K562 (cell line): ENCODE results near the gene ARHGAP42. TPM values are rescaled to one million over a fixed set of nuclear protein-coding genes. Genes with fewer than 3 reads are reported as not detected.
A peak's percentile ranks its signal among the peaks of the same experiment; 100 is the strongest.

Experiments
- ARID1B ChIP-seq: fragments of 450-650 bp; IDR thresholded peaks from 2 replicates; pipeline ENCODE4 v1.6.1; 2016; ENCODE audit warnings: antibody characterized with exemption, mild to moderate bottlenecking, inconsistent platforms
- CREB1 ChIP-seq, 2 experiments: sonication (generic) in 1 of 2; formaldehyde crosslinking in 1 of 2; IDR thresholded peaks; 2 replicates each; pipeline versions ENCODE4 v1.6.1 to v1.8.0; 2012 to 2022; ENCODE audit warnings: inconsistent platforms in 1 of 2, mild to moderate bottlenecking in 1 of 2, missing genetic modification reagents in 1 of 2, moderate library complexity in 1 of 2
- CREM ChIP-seq: IDR thresholded peaks from 2 replicates; pipeline ENCODE4 v1.6.1; 2014; ENCODE audit warnings: antibody characterized with exemption, low read depth
- CXXC5 ChIP-seq: fragments of 250-450 bp; sonication (Bioruptor Pico); IDR thresholded peaks from 2 replicates; pipeline ENCODE4 v1.8.0; 2022; ENCODE audit warnings: inconsistent platforms, mild to moderate bottlenecking, moderate library complexity
- HDAC3 ChIP-seq: fragments of 450-650 bp; IDR thresholded peaks from 2 replicates; pipeline ENCODE4 v1.6.1; 2018; ENCODE audit warnings: borderline replicate concordance, mild to moderate bottlenecking, moderate library complexity; ENCODE audit not compliant: partially characterized antibody
- HMG20B ChIP-seq: fragments of 250-450 bp; sonication (Bioruptor Pico); IDR thresholded peaks from 2 replicates; pipeline ENCODE4 v1.5.0; 2021; ENCODE audit warnings: mild to moderate bottlenecking
- IFI16 ChIP-seq: fragments of 250-450 bp; sonication (Bioruptor Pico); IDR thresholded peaks from 2 replicates; pipeline ENCODE4 v2.1.2; 2022; ENCODE audit warnings: mild to moderate bottlenecking, inconsistent platforms
- KAT2B ChIP-seq: IDR thresholded peaks from one replicate; pipeline ENCODE4 v1.6.1; 2012; ENCODE audit warnings: low read depth, mild to moderate bottlenecking, control low read depth, inconsistent platforms, low read length, moderate library complexity
- KAT8 ChIP-seq: fragments of 450-650 bp; IDR thresholded peaks from 2 replicates; pipeline ENCODE4 v1.6.1; 2016; ENCODE audit warnings: low read depth, mild to moderate bottlenecking
- MYC ChIP-seq, 2 experiments: fragments of 250-450 bp in 1 of 2; sonication (Bioruptor Pico) in 1 of 2; IDR thresholded peaks; 2 replicates each; pipeline versions ENCODE4 v1.5.1 to v1.6.1; 2012 to 2021; ENCODE audit warnings: low read depth in 2 of 2, borderline replicate concordance in 1 of 2, improper control_type of control experiment in 1 of 2, low read length in 1 of 2, mild to moderate bottlenecking in 1 of 2, moderate library complexity in 1 of 2
- NR4A1 ChIP-seq, 2 experiments: fragments of 250-450 bp in 1 of 2; fragments of 450-650 bp in 1 of 2; sonication (Bioruptor Pico) in 1 of 2; IDR thresholded peaks; 2 replicates each; pipeline versions ENCODE4 v1.4.0 to v1.6.1; 2016 to 2020; ENCODE audit warnings: mild to moderate bottlenecking in 2 of 2, missing compliant biosample characterization in 1 of 2, missing genetic modification characterization in 1 of 2, moderate library complexity in 1 of 2
- PYGO2 ChIP-seq: fragments of 450-650 bp; IDR thresholded peaks from 2 replicates; pipeline ENCODE4 v1.6.1; 2016; ENCODE audit warnings: mild to moderate bottlenecking, missing genetic modification characterization, moderate library complexity, missing compliant biosample characterization
- RFX1 ChIP-seq: fragments of 450-650 bp; IDR thresholded peaks from 2 replicates; pipeline ENCODE4 v1.6.1; 2016; ENCODE audit warnings: mild to moderate bottlenecking, moderate library complexity
- RFX7 ChIP-seq: fragments of 250-450 bp; sonication (Bioruptor Pico); IDR thresholded peaks from 2 replicates; pipeline ENCODE4 v1.5.1; 2021; ENCODE audit warnings: mild to moderate bottlenecking
- SMAD3 ChIP-seq: fragments of 450-650 bp; formaldehyde crosslinking; conservative IDR thresholded peaks from 2 replicates; pipeline ENCODE4 v1.4.0; 2020; ENCODE audit warnings: mild to moderate bottlenecking
- SMARCC2 ChIP-seq: fragments of 450-650 bp; IDR thresholded peaks from 2 replicates; pipeline ENCODE4 v1.6.1; 2017; ENCODE audit warnings: antibody characterized with exemption, moderate library complexity, mild to moderate bottlenecking, low read depth
- SP2 ChIP-seq: IDR thresholded peaks from 2 replicates; pipeline ENCODE4 v1.6.1; 2011; ENCODE audit warnings: mild to moderate bottlenecking, low read depth, low read length, moderate library complexity; ENCODE audit not compliant: poor library complexity, severe bottlenecking; ENCODE audit errors: extremely low read depth
- SRSF1 ChIP-seq: fragments of 200-400 bp; formaldehyde crosslinking; IDR thresholded peaks from 2 replicates; pipeline ENCODE4 v1.6.1; 2017; ENCODE audit warnings: mild to moderate bottlenecking, low read depth, low read length, moderate library complexity
- SRSF9 ChIP-seq: fragments of 200-400 bp; formaldehyde crosslinking; IDR thresholded peaks from 2 replicates; pipeline ENCODE4 v1.6.1; 2017; ENCODE audit warnings: low read depth, low read length, borderline replicate concordance
- STAT5A ChIP-seq: IDR thresholded peaks from 2 replicates; pipeline ENCODE4 v1.6.1; 2012; ENCODE audit warnings: low read length, inconsistent platforms, borderline replicate concordance
- ZNF561 ChIP-seq: fragments of 450-650 bp; formaldehyde crosslinking; conservative IDR thresholded peaks from 2 replicates; pipeline ENCODE4 v1.4.0; 2020; ENCODE audit warnings: mild to moderate bottlenecking, moderate library complexity
- ZNF780A ChIP-seq: fragments of 250-450 bp; sonication (Bioruptor Pico); IDR thresholded peaks from 2 replicates; pipeline ENCODE4 v1.5.0; 2021; ENCODE audit warnings: mild to moderate bottlenecking
- ZSCAN32 ChIP-seq: fragments of 450-650 bp; formaldehyde crosslinking; IDR thresholded peaks from 2 replicates; pipeline ENCODE4 v1.4.0; 2020; ENCODE audit warnings: mild to moderate bottlenecking, moderate library complexity
- polyA plus RNA-seq, 8 experiments: library from polyadenylated mRNA; depleted of rRNA in 4 of 8; stranded (reverse) in 5 of 8; unstranded in 3 of 8; fragments of >200 nt; fragmentation: Nextera tagmentation in 2 of 8; fragmentation: Illumina TruSeq in 1 of 8; extraction: Ambion mirVana in 2 of 8; extraction: Trizol in 1 of 8; gene quantifications; 2 replicates each; pipeline versions ENCODE4 v1.2.1 to v1.2.3, GENCODE V29; 2011 to 2014; ENCODE audit warnings: inconsistent platforms in 1 of 8, missing spikeins in 1 of 8
- total RNA-seq, 7 experiments: library from RNA; depleted of rRNA in 6 of 7; stranded (reverse); fragments of >200 nt in 6 of 7; fragmentation: Illumina TruSeq in 2 of 7; extraction: Trizol in 2 of 7; gene quantifications; 2 replicates each; pipeline versions ENCODE4 v1.2.1 to v1.2.3, GENCODE V29; 2011 to 2021; ENCODE audit warnings: low replicate concordance in 1 of 7
- TF ChIP-seq, protein P1 (sequence below): fragments of 450-650 bp; IDR thresholded peaks from 2 replicates; pipeline ENCODE4 v1.6.1; 2017; ENCODE audit warnings: mild to moderate bottlenecking, moderate library complexity
- TF ChIP-seq, protein P2 (sequence below): fragments of 450-650 bp; IDR thresholded peaks from 2 replicates; pipeline ENCODE4 v1.6.1; 2016; ENCODE audit warnings: antibody characterized with exemption
- TF ChIP-seq, protein P3 (sequence below): fragments of 250-450 bp; sonication (Bioruptor Pico); IDR thresholded peaks from 2 replicates; pipeline ENCODE4 v1.8.0; 2021; ENCODE audit warnings: mild to moderate bottlenecking, moderate library complexity

The ARHGAP42 gene
- total and polyA plus RNA-seq, 9 of the 15 experiments (the other 6 are each of a cell fraction or from before 2014, with no cell fraction given) = 0.95 to 6.1 (median 2.4) TPM

- TF ChIP-seq, protein P1, sequence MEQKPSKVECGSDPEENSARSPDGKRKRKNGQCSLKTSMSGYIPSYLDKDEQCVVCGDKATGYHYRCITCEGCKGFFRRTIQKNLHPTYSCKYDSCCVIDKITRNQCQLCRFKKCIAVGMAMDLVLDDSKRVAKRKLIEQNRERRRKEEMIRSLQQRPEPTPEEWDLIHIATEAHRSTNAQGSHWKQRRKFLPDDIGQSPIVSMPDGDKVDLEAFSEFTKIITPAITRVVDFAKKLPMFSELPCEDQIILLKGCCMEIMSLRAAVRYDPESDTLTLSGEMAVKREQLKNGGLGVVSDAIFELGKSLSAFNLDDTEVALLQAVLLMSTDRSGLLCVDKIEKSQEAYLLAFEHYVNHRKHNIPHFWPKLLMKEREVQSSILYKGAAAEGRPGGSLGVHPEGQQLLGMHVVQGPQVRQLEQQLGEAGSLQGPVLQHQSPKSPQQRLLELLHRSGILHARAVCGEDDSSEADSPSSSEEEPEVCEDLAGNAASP = no peak
- TF ChIP-seq ZNF561 (CRISPR knock-in tag) (no peak), HMG20B (no peak), ZNF780A (CRISPR knock-in tag) (no peak), MYC (IDR thresholded peaks at IDR 0.05; ENCODE audit: low read depth, low read length) (no peak), MYC (CRISPR knock-in tag; IDR thresholded peaks at IDR 0.05; ENCODE audit: borderline replicate concordance, low read depth) (no peak), ARID1B (peak; percentile 92), SMARCC2 (peak; percentile 65; the same call in 1 of the 2 replicates), HDAC3 (no peak), RFX7 (CRISPR knock-in tag) (no peak), CREB1 (IDR thresholded peaks at IDR 0.05) (peak; percentile 51), CREB1 (CRISPR knock-in tag; IDR thresholded peaks at IDR 0.05) (no peak), CREM (peak; percentile 42; the same call in 1 of the 2 replicates), RFX1 (peak; percentile 33; the same call in 1 of the 2 replicates), SRSF9 (no peak), PYGO2 (tag) (no peak), KAT8 (no peak), IFI16 (CRISPR knock-in tag) (no peak), SRSF1 (no peak), STAT5A (peak; percentile 78), CXXC5 (CRISPR knock-in tag) (peak; percentile 47), SP2 (no peak), SMAD3 (CRISPR knock-in tag) (0 out of 2 replicates have a peak, but pooled peaks have one; percentile 20), KAT2B (no peak), ZSCAN32 (CRISPR knock-in tag) (no peak), NR4A1 (CRISPR knock-in tag; IDR thresholded peaks at IDR 0.05) (no peak), NR4A1 (tag; IDR thresholded peaks at IDR 0.05) (no peak)
- TF ChIP-seq, protein P2, sequence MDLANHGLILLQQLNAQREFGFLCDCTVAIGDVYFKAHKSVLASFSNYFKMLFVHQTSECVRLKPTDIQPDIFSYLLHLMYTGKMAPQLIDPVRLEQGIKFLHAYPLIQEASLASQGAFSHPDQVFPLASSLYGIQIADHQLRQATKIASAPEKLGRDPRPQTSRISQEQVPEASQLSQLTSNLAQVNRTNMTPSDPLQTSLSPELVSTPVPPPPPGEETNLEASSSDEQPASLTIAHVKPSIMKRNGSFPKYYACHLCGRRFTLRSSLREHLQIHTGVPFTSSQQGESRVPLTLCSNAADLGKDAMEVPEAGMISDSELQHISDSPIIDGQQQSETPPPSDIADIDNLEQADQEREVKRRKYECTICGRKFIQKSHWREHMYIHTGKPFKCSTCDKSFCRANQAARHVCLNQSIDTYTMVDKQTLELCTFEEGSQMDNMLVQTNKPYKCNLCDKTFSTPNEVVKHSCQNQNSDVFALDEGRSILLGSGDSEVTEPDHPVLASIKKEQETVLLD = no peak
- TF ChIP-seq, protein P3, sequence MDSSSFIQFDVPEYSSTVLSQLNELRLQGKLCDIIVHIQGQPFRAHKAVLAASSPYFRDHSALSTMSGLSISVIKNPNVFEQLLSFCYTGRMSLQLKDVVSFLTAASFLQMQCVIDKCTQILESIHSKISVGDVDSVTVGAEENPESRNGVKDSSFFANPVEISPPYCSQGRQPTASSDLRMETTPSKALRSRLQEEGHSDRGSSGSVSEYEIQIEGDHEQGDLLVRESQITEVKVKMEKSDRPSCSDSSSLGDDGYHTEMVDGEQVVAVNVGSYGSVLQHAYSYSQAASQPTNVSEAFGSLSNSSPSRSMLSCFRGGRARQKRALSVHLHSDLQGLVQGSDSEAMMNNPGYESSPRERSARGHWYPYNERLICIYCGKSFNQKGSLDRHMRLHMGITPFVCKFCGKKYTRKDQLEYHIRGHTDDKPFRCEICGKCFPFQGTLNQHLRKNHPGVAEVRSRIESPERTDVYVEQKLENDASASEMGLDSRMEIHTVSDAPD (CRISPR knock-in tag) = no peak
These were observed 176.0 kb downstream of the ARHGAP42 start (continued) for GRCh38 chr11:100863080-100863581.
